WI38 (cell line): Measurements from ENCODE around the gene BRF1.

Experiments used
- H3K4me3 ChIP-seq: 2 replicates; pipeline ENCODE4 v1.5.1; 2011; ENCODE audit warnings: low read depth, mild to moderate bottlenecking, control low read depth, low read length
- CTCF ChIP-seq: IDR thresholded peaks from 2 replicates; pipeline ENCODE4 v1.5.1; 2012; ENCODE audit warnings: low read depth, mild to moderate bottlenecking, control low read depth, low read length

BRF1 gene

DNA sequence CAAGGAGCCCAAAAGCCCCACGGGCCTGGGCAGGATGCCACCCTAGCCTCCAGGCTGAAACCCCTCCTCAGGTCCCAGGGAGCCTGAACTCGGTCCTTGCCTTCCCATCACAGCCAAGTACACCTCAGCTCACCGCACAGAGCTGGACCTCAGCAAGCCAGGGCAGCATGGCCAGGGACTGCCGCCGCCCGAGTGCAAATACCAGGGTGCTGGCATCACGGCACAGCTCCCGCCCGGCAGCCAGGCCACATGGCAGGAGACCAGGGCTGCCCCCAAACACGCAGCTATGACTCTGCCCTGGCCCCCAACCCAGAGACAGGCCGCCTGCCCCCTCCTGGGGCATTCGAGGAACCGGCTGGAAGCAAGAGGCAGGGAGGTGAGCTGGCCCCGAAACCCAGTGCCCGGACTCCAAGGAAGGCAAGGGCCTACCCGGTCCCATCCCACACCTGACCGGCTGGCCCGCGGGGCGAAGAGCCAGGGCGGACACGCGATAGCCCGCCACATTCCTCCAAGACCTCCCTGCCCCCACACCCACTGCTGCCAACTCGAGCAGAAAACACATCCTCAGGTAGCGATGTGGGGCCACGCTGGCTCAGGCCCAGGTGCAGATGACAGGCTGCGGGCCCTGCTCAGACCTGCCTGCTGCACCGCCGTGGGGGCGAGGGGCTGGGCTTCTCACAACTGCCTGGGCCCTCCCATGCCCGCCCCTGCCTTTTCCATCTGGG lies 134.9 kb downstream of the BRF1 start:
- TF ChIP-seq CTCF, result no peak
- H3K4me3 ChIP-seq, result no peak overlapping the region

DNA sequence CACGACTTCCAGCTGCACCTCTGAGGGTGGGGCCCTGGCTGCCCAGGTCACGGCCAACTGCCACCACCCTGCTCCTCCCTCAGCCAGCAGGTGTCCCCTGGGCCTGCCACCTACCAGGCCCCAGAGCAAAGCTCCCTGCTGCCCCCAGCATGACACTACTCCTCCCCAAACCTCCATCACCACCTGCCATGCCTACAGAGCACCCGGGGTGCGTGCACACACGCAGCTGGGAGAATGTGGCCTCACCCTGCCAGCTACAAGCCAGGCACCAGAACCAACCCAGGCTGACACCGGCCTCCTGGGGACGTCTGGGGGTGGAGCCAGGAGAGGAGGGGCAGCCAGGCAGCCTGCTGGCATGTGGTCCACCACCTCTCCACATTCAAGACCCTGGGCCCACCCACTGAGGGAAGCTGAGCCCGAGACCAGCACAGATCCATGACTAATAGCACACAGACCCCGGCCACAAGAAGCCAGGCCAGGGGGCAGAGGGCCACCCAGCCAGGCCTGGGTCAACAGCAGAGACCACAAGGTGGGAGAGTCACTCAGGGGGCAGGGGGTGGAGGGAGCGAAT lies 135.6 kb downstream of the BRF1 start:
- H3K4me3 ChIP-seq, result no peak overlapping the region

DNA sequence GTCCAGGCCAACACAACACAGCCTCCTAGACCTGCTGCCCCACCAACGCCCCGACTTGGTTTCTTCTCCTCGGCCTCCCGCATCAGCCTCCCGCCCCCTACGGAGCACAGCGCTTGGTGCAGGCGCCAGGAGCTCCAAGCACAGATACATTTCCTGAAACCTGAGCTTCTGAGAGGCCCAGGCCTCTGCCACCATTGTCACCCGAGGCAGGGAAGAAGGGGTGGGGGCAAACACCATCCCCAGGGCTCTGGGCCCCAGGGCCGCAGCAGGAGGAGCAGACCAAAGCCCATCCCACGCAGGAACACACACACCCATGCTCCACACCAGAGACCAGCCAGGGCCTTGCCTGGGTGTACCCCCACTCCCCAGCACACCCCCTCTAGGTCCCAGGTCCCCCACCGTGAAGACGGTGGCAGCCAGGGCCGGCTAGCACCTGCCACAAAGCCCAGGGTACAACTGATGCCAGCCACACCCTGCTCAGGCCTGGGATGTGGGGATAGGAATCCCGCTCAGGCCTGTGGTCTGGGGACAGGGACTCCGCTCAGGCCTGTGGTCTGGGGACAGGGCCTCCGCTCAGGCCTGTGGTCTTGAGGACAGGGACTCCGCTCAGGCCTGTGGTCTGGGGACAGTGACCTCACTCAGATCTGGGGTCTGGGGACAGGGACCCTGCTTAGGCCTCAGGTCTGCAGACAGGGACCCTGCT lies 137.6 kb downstream of the BRF1 start:
- no peak overlapping the region for H3K4me3 ChIP-seq
- TF ChIP-seq CTCF, result no peak

More for the DNA sequence above, 135.6 kb downstream of the BRF1 start:
- no peak for TF ChIP-seq CTCF

DNA sequence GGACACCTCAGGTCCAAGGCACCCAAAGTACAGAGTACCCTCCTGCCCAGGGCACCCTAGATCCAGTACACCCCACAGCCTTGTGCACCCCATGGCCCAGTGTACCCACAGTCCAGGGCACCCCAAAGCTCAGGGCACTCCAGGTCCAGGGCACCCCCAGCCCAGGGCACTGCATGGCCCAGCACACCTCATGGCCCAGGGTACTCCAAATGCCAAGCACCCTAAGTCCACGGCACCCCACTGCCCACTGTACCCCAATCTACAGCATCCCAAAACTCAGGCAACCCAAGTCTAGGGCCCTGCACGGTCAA lies 138.2 kb downstream of the BRF1 start:
- H3K4me3 ChIP-seq, result no peak overlapping the region
- TF ChIP-seq CTCF, result no peak

DNA sequence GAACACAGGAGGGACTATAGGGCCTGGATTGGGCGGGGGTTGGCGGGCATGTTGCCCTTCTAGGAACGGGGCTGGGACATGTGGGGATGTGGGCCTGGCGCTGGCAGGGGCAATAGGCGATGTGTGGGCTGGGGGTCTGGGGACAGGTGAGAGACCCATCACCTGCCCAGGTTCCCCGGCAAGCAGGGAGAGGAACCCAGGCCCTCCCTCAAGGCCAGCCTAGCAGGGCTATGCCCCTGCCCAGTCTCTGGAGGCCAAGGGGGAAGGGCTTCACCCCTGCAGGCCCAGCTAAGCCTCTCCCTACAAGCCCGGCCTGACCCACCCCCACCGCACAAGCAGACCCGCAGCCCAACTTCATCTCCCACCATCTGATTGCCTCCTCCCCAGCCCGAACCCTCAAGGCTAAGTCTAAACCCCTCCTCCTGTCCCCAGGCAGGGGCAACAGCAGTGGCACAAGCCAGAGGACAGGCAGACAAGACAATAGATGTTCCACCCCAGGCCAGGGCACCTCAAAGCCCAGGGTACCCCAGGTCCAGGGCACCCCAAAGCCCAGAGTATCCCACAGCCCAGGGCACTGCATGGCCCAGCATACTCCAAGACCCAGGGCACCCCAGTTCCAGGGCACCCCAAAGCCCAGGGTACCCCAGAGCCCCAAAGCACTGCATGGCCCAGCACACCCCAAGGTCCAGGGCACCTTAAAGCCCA lies 138.7 kb downstream of the BRF1 start:
- TF ChIP-seq CTCF, result no peak
- no peak overlapping the region for H3K4me3 ChIP-seq

DNA sequence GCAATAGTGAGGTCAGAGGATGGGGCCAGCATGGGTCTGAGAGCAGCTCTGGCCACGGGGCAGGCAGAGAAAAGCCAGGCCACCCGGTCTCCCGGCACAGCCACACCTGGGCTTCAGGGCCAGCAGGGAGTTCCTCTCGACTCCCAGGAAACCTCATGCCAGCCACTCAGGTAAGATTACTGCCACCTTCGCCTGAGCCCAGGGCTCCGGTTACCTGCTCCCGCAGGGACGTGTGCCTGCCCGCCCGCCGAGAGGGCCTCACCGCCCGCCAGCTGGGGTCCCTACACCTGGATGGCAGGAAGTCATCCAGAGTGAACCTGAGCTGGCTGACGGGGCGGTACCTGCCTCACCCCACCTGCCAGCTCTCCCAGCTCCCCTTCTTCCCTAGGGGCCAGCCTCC lies 139.5 kb downstream of the BRF1 start:
- no peak overlapping the region for H3K4me3 ChIP-seq
- TF ChIP-seq CTCF, result no peak

GRCh38 chr14:105160776-105161175 lies 140.0 kb downstream of the BRF1 start:
- no peak overlapping the region for H3K4me3 ChIP-seq
- TF ChIP-seq CTCF, result no peak
